ENCODE data around the gene KIF18B. TPM values are rescaled to one million over a fixed set of nuclear protein-coding genes. Genes with fewer than 3 reads are reported as not detected.

Gene KIF18B
- total RNA-seq, 1 donor from 2014 or later = 87.3 TPM

- H3K36me3 Mint-ChIP-seq (ENCODE audit: low read depth) = peaks cover 14% of the 10 kb centered on the region
- no peaks in the 10 kb centered on the region for H3K9me3 Mint-ChIP-seq
- no peaks in the 10 kb centered on the region for H3K27me3 Mint-ChIP-seq (ENCODE audit: low read depth)
- no peaks in the 10 kb centered on the region for H3K4me1 Mint-ChIP-seq
- no peak overlapping the region for H3K4me3 Mint-ChIP-seq
- no peak overlapping the region for H3K27ac Mint-ChIP-seq (ENCODE audit: unreplicated experiment)
- DNase-seq (ENCODE audit: low read depth, low spot score) = no peak
- TF ChIP-seq CTCF (conservative IDR thresholded peaks at IDR 0.05) = no peak
Measured at GRCh38 chr17:44875761-44876160, 71.8 kb downstream of the KIF18B start.

Small RNAs within 50 kb of the gene (microRNA-seq; reads per million reads assigned to microRNA genes)
- gene MIR6783 = 39.7 reads per million, percentile 46 among the genes with 10 or more reads in this experiment

Other genes starting within 250 kb of the KIF18B start
- 50.2 and 51.1 TPM in 2 replicates for gene DBF4B, start 239.1 kb downstream of the KIF18B start, total RNA-seq
- gene ADAM11, start 188.8 kb downstream of the KIF18B start, total RNA-seq = 5.2 and 6.0 TPM in 2 replicates
- gene GJC1, start 117.5 kb downstream of the KIF18B start, total RNA-seq = 143 and 145 TPM in 2 replicates
- gene HIGD1B, start 99.9 kb downstream of the KIF18B start, total RNA-seq = not detected in 2 replicates
- gene EFTUD2, start 48.3 kb downstream of the KIF18B start, total RNA-seq = 192 and 196 TPM in 2 replicates
- gene GFAP, start 32.3 kb downstream of the KIF18B start, total RNA-seq = not detected in 2 replicates
- gene C1QL1, start 20.5 kb upstream of the KIF18B start, total RNA-seq = 7.1 and 7.7 TPM in 2 replicates
- gene DCAKD, start 103.9 kb upstream of the KIF18B start, total RNA-seq = 89.6 and 91.8 TPM in 2 replicates
- gene NMT1, start 113.5 kb upstream of the KIF18B start, total RNA-seq = 116 and 118 TPM in 2 replicates
- 34.2 and 36.5 TPM in 2 replicates for gene PLCD3, start 184.7 kb upstream of the KIF18B start, total RNA-seq
- gene ACBD4, start 187.9 kb upstream of the KIF18B start, total RNA-seq = 5.4 and 5.5 TPM in 2 replicates
- 28.9 and 29.5 TPM in 2 replicates for gene HEXIM1, start 200.7 kb upstream of the KIF18B start, total RNA-seq
- gene HEXIM2, start 214.1 kb upstream of the KIF18B start, total RNA-seq = 9.5 and 10.4 TPM in 2 replicates